Non-pigmented ciliary epithelial cell (primary cell): ENCODE data around the gene CCR7.

Experiments used
- DNase-seq: peaks from one replicate; pipeline ENCODE4 v3.0.0-alpha.2; 2010; ENCODE audit warnings: low read depth

Gene CCR7

GRCh38 chr17:40561871-40562611 lies 3.2 kb downstream of the CCR7 start:
- no peak for DNase-seq

GRCh38 chr17:40561294-40561870 lies 3.9 kb downstream of the CCR7 start:
- DNase-seq: no peak

DNA sequence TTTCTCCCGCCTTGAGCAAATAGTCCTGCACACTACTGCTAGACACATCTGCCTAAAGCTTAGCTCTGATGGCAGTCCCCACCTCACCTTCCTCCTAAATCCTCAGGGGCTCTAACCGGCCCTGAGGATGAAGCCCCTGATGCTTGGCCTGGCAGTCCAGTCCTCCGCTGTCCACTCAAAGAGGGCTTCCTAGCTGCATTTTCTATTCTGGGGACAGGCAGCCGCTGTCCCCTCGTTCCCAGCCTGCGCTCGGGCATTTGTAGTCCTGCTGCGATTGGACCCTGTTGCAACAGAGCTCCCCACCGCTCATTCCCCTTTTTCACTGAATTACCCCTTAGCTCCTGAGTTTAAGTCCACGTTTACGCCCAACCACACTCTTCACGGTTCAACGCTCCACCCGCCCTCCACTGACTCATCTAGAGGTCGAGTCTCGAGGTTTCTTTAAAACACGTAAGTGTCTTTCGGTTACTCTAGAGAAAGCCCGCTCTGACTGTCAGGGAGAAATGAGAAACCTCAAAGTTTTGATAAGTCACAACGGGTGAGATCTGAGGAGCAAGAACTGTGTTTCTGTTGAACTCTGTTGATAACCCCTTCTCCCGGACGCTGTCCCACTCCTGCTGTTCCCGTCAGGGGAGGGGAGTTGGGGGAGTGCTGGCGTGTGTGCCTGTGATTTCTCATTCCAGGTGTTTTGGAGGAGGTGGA lies 4.5 kb downstream of the CCR7 start:
- DNase-seq: peak; percentile 60

DNA sequence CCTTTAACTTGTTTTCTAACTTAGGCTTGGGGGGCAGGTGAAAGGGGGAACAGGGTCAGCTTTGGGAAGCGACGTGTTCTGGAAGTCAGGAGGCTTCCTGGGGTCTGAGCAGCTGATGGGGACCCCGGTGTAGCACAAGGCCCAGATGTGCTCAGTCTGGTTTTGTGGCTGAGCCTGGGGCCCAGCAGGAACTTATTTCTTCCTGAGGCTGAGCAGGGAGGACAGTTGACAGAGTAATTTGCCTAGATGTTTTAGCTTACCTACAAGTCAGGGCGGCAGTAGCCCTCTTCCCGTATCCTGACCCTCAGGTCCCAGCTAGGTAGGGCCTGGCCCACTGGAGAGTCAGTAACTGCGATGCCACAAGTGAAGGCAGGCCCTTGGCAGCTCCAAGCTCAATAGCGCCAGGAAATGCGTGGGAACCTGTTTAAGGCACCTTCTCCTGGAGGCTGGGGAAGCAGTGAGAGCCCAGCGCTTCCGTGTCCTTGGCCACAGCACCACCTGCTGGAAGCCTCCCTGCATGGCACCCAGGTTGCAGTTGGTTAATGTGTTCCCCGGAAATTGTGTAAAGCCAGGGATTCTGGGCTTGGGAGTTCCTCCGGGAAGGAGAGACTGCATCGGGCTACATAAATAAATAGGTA lies 5.2 kb downstream of the CCR7 start:
- peak; percentile 79 for DNase-seq

DNA sequence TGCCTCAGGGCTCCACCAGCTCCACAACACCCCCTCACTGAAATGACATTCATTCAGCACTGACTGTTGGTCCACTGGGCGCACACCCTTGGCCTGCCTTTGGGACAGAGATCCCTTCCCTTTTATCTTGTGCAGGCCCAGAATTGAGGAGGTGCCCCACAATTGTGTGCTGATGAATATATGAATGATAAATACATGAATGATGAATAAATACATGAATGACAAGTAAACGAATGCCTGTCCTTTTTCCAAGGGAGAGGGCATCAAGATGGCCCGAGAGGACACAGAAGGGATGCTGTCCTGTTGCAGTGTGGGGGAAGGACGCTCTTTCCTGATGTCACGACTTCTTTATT lies 5.7 kb downstream of the CCR7 start:
- no peak for DNase-seq

DNA sequence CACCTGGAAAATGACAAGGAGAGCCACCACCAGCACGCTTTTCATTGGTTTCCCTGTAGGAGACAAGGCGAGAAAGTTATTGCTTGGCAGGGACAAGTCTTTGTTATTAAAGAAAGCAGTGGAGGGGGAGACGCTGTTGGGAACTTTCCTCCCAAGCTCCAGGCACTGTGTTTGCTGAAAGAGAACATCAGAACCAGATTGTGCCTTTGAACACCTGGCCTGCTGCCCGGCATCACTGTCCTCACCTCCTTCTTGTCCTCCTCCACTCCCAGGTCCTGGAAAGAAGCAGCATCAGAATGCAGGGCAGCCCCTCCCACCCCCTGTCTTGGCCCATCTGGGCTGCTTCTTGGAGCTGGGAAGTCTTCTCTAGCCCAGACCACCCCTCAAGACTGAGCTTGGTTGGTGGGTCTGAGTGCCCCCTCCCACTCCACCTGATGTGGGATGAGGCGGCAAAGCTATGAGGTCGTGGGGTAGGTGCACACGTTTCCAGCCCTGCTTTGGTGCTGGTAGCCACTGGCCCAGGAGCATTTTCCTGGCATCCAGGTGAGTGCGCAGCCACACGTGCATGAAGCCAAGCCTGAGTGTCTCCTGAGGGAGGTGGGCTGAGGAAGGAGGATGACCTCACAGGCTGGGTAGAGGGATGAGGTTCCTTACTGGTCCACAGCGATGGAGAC lies 6.2 kb downstream of the CCR7 start:
- DNase-seq: no peak

DNA sequence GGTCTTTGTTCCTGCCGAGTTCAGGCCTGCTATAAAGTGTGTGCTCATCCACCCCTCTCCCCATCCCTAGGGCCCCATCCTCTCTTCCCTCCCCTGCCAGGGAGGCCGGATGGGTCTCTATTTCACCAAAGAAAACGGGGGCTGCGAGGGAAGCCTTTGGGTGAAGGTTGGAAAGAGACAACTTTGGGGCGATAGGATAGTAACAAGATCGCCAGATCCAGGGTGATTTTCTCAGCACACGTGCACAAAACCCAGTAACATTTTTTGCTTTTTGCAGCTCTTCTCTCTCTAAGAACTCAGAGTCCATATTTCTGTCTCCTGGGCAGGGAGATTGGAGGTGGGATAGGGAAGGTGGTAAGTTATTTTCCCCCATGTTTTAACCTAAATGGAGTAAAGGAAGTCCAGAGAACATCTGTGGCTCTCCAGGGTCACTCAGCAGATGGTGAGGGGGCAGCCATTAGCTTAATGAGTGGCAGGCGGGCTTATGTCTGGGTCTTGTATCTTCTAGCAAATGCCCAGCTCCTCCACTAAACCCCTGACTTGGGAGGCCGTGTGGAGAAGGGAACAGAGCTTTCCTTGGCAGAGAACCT lies 6.9 kb downstream of the CCR7 start:
- DNase-seq: no peak

DNA sequence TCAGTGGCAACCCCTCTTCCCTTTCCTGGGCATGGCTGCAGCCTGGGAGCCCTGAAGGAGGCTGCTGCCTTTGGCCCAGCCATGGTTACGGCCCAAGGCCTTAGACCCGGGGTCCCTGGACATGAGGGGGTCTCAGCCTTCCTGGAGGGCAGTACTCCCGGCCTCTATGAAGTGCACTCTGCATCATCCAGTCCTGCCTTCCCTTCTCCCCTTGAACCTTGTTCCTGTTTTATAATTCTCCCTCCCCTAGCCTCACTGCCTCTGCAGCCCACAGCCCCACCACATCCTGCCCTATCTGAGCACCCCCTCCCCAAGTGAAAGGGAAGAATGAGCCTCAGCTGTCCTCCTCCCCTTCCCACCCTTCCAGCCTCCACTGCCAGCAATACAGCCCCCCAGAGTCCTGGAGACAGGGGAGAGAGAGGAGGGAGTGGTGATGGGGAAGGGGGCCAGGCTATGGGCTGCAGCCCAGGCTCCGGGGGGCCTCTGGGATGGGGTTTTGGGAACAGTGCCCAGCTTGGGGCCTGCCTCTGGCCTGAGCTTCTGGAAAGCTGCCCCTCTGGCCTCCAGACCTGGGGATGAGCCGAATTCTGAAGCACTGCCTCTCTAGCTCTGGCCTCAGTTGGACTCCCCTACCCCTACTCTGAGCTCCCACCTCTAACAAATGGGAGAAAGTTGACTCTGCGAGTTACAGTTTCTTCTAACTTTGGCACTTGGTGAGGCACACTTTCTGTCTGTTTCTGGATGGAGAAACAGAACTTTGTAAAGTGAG lies 7.6 kb downstream of the CCR7 start:
- no peak for DNase-seq

- no peak for DNase-seq
Measured at GRCh38 chr17:40556884-40557414, 8.3 kb downstream of the CCR7 start.

GRCh38 chr17:40556198-40556661 lies 9.0 kb downstream of the CCR7 start:
- no peak for DNase-seq

DNA sequence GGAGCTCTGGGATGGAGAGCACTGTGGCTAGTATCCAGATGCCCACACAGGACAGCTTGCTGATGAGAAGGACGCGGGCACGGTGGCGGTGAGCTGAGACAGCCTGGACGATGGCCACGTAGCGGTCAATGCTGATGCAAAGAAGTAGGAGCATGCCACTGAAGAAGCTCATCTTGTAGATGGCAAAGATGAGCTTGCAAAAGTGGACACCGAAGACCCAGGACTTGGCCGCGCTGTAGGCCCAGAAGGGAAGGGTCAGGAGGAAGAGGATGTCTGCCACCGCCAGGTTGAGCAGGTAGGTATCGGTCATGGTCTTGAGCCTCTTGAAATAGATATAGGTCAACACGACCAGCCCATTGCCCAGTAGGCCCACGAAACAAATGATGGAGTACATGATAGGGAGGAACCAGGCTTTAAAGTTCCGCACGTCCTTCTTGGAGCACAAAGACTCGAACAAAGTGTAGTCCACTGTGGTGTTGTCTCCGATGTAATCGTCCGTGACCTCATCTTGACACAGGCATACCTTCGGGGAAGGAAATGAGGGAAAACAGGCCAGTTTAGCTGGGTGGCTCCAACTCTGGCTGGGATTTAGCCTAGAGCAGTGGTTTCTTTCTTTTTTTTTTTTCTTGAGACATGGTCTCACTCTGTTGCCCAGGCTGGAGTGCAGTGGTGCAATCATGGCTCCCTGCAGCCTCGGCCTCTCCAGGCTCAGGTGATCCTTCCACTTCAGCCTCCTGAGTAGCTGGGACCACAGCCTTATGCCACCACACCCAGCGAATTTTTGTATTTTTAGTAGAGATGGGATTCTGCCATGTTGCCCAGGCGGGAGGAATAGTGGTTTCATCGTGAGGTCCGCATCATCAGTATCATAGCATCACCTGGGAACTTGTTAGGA lies 9.7 kb downstream of the CCR7 start:
- DNase-seq: no peak

DNA sequence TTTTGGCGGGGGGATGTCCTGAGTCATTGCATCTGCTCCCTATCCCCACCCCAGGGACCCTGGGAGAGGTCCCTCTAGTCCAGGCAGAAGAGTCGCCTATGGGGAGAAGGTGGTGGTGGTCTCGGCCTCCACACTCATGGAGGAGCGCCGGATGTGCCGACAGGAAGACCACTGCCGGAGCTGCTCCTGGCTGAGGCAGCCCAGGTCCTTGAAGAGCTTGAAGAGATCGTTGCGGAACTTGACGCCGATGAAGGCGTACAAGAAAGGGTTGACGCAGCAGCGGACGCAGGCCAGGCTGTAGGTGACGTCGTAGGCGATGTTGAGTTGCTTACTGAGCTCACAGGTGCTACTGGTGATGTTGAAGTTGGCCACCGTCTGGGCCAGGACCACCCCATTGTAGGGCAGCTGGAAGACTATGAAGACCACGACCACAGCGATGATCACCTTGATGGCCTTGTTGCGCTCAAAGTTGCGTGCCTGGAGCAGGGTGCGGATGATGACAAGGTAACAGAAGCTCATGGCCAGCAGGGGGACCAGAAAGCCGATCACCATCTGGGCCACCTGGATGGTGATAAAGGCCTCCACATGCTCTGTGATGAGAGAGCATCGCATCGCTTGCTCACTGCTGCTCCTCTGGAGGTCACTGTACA lies 10.5 kb downstream of the CCR7 start:
- no peak for DNase-seq

GRCh38 chr17:40553694-40554534 lies 11.4 kb downstream of the CCR7 start:
- DNase-seq: no peak

- no peak for DNase-seq
Measured at GRCh38 chr17:40552806-40553693, 12.2 kb downstream of the CCR7 start.

- DNase-seq: peak; percentile 90
Measured at GRCh38 chr17:40551879-40552768, 13.1 kb downstream of the CCR7 start.
